Stomach (tissue), 4 donors: ENCODE data around the gene HDAC9.

Experiments
- EP300 ChIP-seq: sonication (generic); formaldehyde crosslinking; IDR thresholded peaks from one replicate; pipeline ENCODE4 v1.6.1; 2017; ENCODE audit warnings: antibody characterized with exemption
- POLR2A ChIP-seq, 4 donors: fragments of 450-650 bp; IDR thresholded peaks; one replicate each; pipeline ENCODE4 v1.6.1; 2016; ENCODE audit warnings: antibody characterized with exemption in 4 of 4, control low read depth in 2 of 4, mild to moderate bottlenecking in 1 of 4, moderate library complexity in 1 of 4
- POLR2AphosphoS5 ChIP-seq, 3 donors: sonication (generic); formaldehyde crosslinking; IDR thresholded peaks; one replicate each; pipeline ENCODE4 v1.6.1; 2016; ENCODE audit warnings: antibody characterized with exemption in 3 of 3
- TF ChIP-seq, protein P1 (sequence below), 7 experiments: fragments of 450-650 bp in 4 of 7; fragments of 200-600 bp in 3 of 7; sonication (generic) in 3 of 7; IDR thresholded peaks; one replicate each; pipeline ENCODE4 v1.5.1; 2016 to 2019; ENCODE audit warnings: antibody characterized with exemption in 7 of 7, control low read depth in 2 of 7, mild to moderate bottlenecking in 1 of 7

DNA sequence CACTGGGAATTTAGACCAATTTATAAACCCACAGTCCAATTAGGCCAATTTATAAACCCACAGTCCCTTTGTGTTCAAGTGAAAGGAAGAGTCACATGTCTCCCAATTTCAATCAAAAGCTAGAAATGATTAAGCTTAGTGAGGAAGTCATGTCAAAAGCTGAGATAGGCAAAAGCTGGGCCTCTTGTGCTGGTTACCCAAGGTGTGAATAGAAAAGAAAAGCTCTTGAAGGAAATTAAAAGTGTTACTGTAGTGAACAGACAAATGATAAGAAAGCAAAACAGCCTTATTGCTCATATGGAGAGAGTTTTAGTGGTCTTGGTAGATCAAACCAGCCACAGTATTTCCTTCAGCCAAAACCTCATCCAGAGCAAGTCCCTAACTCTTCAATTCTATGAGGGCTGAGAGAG lies 245.0 kb downstream of the HDAC9 start:
- TF ChIP-seq, protein P1, sequence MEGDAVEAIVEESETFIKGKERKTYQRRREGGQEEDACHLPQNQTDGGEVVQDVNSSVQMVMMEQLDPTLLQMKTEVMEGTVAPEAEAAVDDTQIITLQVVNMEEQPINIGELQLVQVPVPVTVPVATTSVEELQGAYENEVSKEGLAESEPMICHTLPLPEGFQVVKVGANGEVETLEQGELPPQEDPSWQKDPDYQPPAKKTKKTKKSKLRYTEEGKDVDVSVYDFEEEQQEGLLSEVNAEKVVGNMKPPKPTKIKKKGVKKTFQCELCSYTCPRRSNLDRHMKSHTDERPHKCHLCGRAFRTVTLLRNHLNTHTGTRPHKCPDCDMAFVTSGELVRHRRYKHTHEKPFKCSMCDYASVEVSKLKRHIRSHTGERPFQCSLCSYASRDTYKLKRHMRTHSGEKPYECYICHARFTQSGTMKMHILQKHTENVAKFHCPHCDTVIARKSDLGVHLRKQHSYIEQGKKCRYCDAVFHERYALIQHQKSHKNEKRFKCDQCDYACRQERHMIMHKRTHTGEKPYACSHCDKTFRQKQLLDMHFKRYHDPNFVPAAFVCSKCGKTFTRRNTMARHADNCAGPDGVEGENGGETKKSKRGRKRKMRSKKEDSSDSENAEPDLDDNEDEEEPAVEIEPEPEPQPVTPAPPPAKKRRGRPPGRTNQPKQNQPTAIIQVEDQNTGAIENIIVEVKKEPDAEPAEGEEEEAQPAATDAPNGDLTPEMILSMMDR (IDR thresholded peaks at IDR 0.05), result no peak
- TF ChIP-seq POLR2A (IDR thresholded peaks at IDR 0.05) (no peak), EP300 (no peak), POLR2AphosphoS5 (IDR thresholded peaks at IDR 0.05) (no peak)
